Spleen (tissue), 11 donors: ENCODE results near the gene RHOBTB3. TPM values are rescaled to one million over a fixed set of nuclear protein-coding genes. Genes with fewer than 3 reads are reported as not detected.

Experiments
- DNase-seq: peaks from one replicate; pipeline ENCODE4 v3.0.0-alpha.2; 2020
- H3K27ac ChIP-seq, 8 donors: fragments of 200-600 bp; sonication (generic) in 7 of 8; 1 replicate in 4 of 8; 2 replicates in 4 of 8; pipeline versions ENCODE4 v1.5.0 to v1.8.0; 2016 to 2021; ENCODE audit warnings: inconsistent platforms in 4 of 8, mild to moderate bottlenecking in 4 of 8, moderate library complexity in 1 of 8
- H3K27me3 ChIP-seq, 7 donors: fragments of 200-600 bp; sonication (generic) in 6 of 7; replicated peaks in 1 of 7; 1 replicate in 4 of 7; 2 replicates in 3 of 7; pipeline versions ENCODE4 v1.5.0 to v1.8.0; 2016 to 2021; ENCODE audit warnings: inconsistent platforms in 3 of 7, mild to moderate bottlenecking in 1 of 7
- H3K36me3 ChIP-seq, 6 donors: fragments of 200-600 bp; sonication (generic) in 5 of 6; 1 replicate in 4 of 6; 2 replicates in 2 of 6; pipeline versions ENCODE4 v1.5.0 to v1.8.0; 2016 to 2021; ENCODE audit warnings: inconsistent platforms in 2 of 6
- H3K4me1 ChIP-seq, 6 donors: fragments of 200-600 bp; sonication (generic) in 5 of 6; 1 replicate in 3 of 6; 2 replicates in 3 of 6; pipeline versions ENCODE4 v1.5.0 to v1.8.0; 2016 to 2021; ENCODE audit warnings: inconsistent platforms in 3 of 6
- H3K4me3 ChIP-seq, 8 donors: fragments of 200-600 bp; sonication (generic) in 7 of 8; 1 replicate in 4 of 8; 2 replicates in 4 of 8; pipeline versions ENCODE4 v1.5.0 to v1.8.0; 2016 to 2021; ENCODE audit warnings: inconsistent platforms in 4 of 8, mild to moderate bottlenecking in 4 of 8, moderate library complexity in 2 of 8
- H3K9me3 ChIP-seq, 8 donors: fragments of 200-600 bp; sonication (generic) in 7 of 8; 1 replicate in 4 of 8; 2 replicates in 4 of 8; pipeline versions ENCODE4 v1.5.0 to v1.8.0; 2016 to 2021; ENCODE audit warnings: inconsistent platforms in 4 of 8
- POLR2A ChIP-seq, 3 donors: fragments of 450-650 bp; IDR thresholded peaks; one replicate each; pipeline ENCODE4 v1.5.1; 2017; ENCODE audit warnings: antibody characterized with exemption in 3 of 3, mild to moderate bottlenecking in 1 of 3
- POLR2AphosphoS5 ChIP-seq, 3 donors: sonication (generic); formaldehyde crosslinking; IDR thresholded peaks; one replicate each; pipeline ENCODE4 v1.5.1; 2017; ENCODE audit warnings: antibody characterized with exemption in 3 of 3
- WGBS, 5 donors: extraction: QIAGEN DNeasy Blood & Tissue Kit in 3 of 5; methylation state at CpG; one replicate each; pipeline versions ENCODE4 v1.1.5 to v1.1.7; 2013 to 2018; 5-methylcytosine and 5-hydroxymethylcytosine counted together
- intact Hi-C: fragments of 100-400 bp; cut with DNase I; formaldehyde crosslinking; loops from one replicate; pipeline ENCODE4 v1.15.0; 2023; ENCODE audit warnings: low total_unique reads
- polyA plus RNA-seq, 3 donors: library from polyadenylated mRNA; stranded (reverse); fragments of 200-250 nt; gene quantifications; one replicate each; pipeline ENCODE4 v1.2.1, GENCODE V29; 2013
- total RNA-seq, 7 donors: library from RNA; depleted of rRNA in 3 of 7; stranded (reverse); fragments of >200 nt in 3 of 7; fragmentation: NEBNext Ultra II Directional in 4 of 7; extraction: Animal tissue kit (Norgen Biotek cat#: 25700) in 4 of 7; gene quantifications; one replicate each; pipeline versions ENCODE4 v1.1.0 to v1.2.1, GENCODE V29; 2016 to 2021
- TF ChIP-seq, protein P1 (sequence below), 11 experiments: fragments of 200-600 bp in 7 of 11; fragments of 450-650 bp in 4 of 11; sonication (generic) in 4 of 11; IDR thresholded peaks in 8 of 11; conservative IDR thresholded peaks in 3 of 11; 1 replicate in 7 of 11; 2 replicates in 4 of 11; pipeline versions ENCODE4 v1.4.0 to v1.8.0; 2016 to 2021; ENCODE audit warnings: antibody characterized with exemption in 11 of 11, inconsistent platforms in 4 of 11, mild to moderate bottlenecking in 1 of 11
- donor health status: healthy with polysubstance abuse.
- donor health status: DM: no; HTN: no; CAD: no; lungs with moderate emphysema.
- donor health status: DM: no; HTN: no; CAD: no.
- donor health status: Bipolar disorder and iron deficiency.
- donor health status: healthy.
- donor health status: DM: no; HTN: no; CAD: no.
- donor health status: DM: yes; HTN: yes; CAD: no.

RHOBTB3 gene
- total and polyA plus RNA-seq, 10 donors: 4.5 to 71.1 (median 38.4) TPM

DNA sequence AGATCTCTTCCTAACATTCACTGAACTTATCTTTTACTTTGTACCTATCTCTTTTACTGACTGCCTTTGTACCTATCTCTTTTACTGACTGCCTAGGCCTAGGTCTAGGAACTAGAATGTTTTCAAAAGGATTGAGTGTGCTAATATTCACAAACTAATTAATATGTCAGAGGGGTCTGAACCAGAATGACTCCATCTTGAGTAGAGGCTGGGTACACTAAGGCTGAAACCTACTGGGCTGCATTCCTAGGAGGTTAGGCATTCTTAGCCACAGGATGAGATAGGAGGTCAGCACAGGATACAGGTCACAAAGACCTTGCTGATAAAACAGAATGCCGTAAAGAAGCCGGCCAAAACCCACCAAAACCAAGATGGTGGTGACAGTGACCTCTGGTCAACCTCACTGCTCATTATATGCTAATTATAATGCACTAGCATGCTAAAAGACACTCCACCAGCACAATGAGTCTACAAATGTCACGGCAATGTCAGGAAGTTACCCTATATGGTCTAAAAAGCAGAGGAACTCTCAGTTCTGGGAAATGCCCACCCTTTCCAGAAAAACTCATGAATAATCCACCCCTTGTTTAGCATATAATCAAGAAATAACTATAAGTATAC lies 2.5 kb upstream of the RHOBTB3 start:
- DNase-seq: no peak
- H3K27me3 ChIP-seq: peaks cover 0 to 17% (median 11%) of the 10 kb centered on the region in 7 donors
- no peak overlapping the region for H3K4me3 ChIP-seq
- H3K27ac ChIP-seq: peak overlapping the region in 6 of 8 donors; percentile 41 to 92 (median 59)
- H3K36me3 ChIP-seq: no peaks in the 10 kb centered on the region
- TF ChIP-seq POLR2AphosphoS5 (IDR thresholded peaks at IDR 0.05): no peak
- no peak for TF ChIP-seq POLR2A (IDR thresholded peaks at IDR 0.05)
- TF ChIP-seq, protein P1, sequence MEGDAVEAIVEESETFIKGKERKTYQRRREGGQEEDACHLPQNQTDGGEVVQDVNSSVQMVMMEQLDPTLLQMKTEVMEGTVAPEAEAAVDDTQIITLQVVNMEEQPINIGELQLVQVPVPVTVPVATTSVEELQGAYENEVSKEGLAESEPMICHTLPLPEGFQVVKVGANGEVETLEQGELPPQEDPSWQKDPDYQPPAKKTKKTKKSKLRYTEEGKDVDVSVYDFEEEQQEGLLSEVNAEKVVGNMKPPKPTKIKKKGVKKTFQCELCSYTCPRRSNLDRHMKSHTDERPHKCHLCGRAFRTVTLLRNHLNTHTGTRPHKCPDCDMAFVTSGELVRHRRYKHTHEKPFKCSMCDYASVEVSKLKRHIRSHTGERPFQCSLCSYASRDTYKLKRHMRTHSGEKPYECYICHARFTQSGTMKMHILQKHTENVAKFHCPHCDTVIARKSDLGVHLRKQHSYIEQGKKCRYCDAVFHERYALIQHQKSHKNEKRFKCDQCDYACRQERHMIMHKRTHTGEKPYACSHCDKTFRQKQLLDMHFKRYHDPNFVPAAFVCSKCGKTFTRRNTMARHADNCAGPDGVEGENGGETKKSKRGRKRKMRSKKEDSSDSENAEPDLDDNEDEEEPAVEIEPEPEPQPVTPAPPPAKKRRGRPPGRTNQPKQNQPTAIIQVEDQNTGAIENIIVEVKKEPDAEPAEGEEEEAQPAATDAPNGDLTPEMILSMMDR (IDR thresholded peaks at IDR 0.05 in 8 of 11, conservative IDR thresholded peaks at IDR 0.05 in 3 of 11): no peak
- 60 to 76% (median 70%) methylated on average over 3 of the region's 3 CpGs for WGBS, 5 donors
- intact Hi-C loops: no loop called here
- no peaks in the 10 kb centered on the region for H3K9me3 ChIP-seq
- H3K4me1 ChIP-seq: peaks cover 13 to 92% (median 56%) of the 10 kb centered on the region in 6 donors

DNA sequence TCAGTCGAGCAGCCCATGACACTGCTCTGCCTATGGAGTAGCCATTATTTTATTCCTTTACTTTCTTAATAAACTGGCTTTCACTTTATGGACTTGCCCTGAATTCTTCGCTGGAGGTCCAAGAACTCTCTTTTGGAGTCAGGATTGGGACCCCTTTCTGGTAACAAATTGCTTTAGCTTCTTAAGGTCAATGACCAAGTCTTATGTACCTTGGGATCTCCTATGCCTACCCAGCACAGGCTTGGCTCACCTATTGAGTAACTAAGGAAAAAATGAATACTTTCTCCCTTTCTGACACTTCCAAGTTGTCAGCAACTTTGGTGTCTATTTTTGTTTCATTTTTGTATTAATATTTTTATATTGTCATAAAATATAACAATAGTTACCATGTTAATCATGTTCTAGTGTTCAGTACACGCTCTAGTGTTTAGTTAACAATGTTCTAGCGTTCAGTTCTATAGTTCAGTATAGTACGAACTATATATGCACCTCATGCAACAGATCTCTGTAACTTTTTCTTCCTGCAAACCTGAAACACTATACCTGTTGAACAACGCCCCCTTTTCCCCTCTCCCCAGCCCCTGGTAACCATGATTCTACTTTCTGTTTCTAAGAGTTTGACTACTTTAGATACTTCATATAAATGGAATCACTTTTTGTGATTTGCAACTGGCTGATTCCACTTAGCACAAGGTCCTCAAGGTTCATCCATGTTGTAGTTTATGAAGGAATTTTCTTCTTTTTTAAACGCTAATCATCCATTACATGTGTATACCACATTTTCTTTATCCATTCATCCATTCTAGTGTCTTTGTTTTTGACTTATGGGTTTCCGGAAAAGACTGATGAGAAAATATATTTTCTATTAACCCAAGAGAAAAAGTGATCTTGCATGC lies 1.8 kb upstream of the RHOBTB3 start:
- no peaks in the 10 kb centered on the region for H3K9me3 ChIP-seq
- DNase-seq: no peak
- H3K4me1 ChIP-seq: peaks cover 17 to 98% (median 59%) of the 10 kb centered on the region in 6 donors
- 88 to 92% (median 89%) methylated on average over 8 of the region's 8 CpGs for WGBS, 5 donors
- H3K27ac ChIP-seq: peak overlapping the region in 6 of 8 donors; percentile 59 to 92 (median 90)
- peaks cover 0 to 17% (median 11%) of the 10 kb centered on the region in 7 donors for H3K27me3 ChIP-seq
- intact Hi-C loops: no loop called here
- TF ChIP-seq POLR2A (IDR thresholded peaks at IDR 0.05) (no peak), POLR2AphosphoS5 (IDR thresholded peaks at IDR 0.05) (no peak)
- TF ChIP-seq, protein P1 (IDR thresholded peaks at IDR 0.05 in 8 of 11, conservative IDR thresholded peaks at IDR 0.05 in 3 of 11): no peak
- H3K36me3 ChIP-seq: no peaks in the 10 kb centered on the region
- no peak overlapping the region for H3K4me3 ChIP-seq

DNA sequence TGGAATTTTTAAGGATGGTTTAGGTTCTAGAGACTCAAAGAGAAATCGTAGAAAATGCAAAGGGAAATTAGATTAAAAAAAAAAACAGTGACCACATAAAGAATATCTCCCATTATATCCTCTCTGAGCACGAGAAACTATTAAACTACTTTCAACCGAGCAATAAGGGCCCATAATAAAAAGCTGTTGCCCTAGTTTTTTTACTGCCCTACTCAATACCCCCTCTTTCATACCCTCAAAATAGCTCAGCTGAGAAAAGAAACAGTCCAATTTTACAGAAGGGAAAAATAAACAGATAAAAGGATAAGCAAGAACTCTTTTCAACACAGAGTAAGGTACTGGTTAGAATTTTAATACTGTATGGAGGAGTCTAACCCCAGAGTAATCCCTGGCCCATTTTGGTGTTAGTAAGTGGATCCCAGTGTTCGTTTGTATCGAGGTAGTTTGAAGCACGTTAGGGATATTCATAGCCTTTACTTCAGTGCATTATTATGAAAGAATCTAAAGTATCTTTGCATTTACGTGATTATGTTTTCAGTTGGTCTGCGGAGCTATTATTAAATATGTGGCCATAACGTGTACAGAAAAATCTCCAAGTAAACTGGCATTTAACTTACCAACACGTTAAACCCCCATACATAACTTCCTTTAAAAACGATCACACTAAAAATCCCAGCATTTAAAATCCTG lies 980 bp upstream of the RHOBTB3 start:
- H3K4me1 ChIP-seq: peaks cover 17 to 98% (median 62%) of the 10 kb centered on the region in 6 donors
- WGBS, 5 donors: 31 to 38% (median 35%) methylated on average over 11 of the region's 11 CpGs
- DNase-seq: no peak
- H3K27me3 ChIP-seq: peaks cover 0 to 17% (median 11%) of the 10 kb centered on the region in 7 donors
- TF ChIP-seq POLR2AphosphoS5 (IDR thresholded peaks at IDR 0.05) (no peak), POLR2A (IDR thresholded peaks at IDR 0.05) (no peak)
- TF ChIP-seq, protein P1 (IDR thresholded peaks at IDR 0.05 in 8 of 11, conservative IDR thresholded peaks at IDR 0.05 in 3 of 11): no peak
- H3K27ac ChIP-seq: peak overlapping the region; percentile 45 to 92 (median 90)
- peak overlapping the region; percentile 65 to 93 (median 75) for H3K4me3 ChIP-seq
- H3K9me3 ChIP-seq: no peaks in the 10 kb centered on the region
- no peaks in the 10 kb centered on the region for H3K36me3 ChIP-seq
- intact Hi-C loops: no loop called here
